NCI-H2196 treated with DMSO at 0.1 percent for 48 hours (cell line): ENCODE results near the gene PATZ1.
"Not testable (repeated sequence)": the region's sequence is repeated elsewhere in the genome, so short reads cannot be mapped to it uniquely, and the experiment has no call there.

Experiments
- DNase-seq: peaks from one replicate; lab custom pipeline; 2025; ENCODE audit not compliant: unreplicated experiment; lab: John Stamatoyannopoulos, UW

The PATZ1 gene

GRCh38 chr22:31346255-31346732 lies at the start of gene PATZ1:
PATZ1 (minus strand) TSS chr22:31346346; CDS start chr22:31345602, 744 bp downstream.
- DNase-seq: peak; percentile 42

- DNase-seq: no peak
Observed at GRCh38 chr22:31394326-31394725, 48.2 kb upstream of the PATZ1 start.

- no peak for DNase-seq
Observed at GRCh38 chr22:31393893-31394292, 47.7 kb upstream of the PATZ1 start.

GRCh38 chr22:31378651-31379050 lies 32.5 kb upstream of the PATZ1 start:
- not testable (repeated sequence) for DNase-seq

- no peak for DNase-seq
Observed at GRCh38 chr22:31378123-31378522, 32.0 kb upstream of the PATZ1 start.

GRCh38 chr22:31377612-31378011 lies 31.5 kb upstream of the PATZ1 start:
- DNase-seq: no peak

GRCh38 chr22:31367426-31367825 lies 21.3 kb upstream of the PATZ1 start:
- no peak for DNase-seq

GRCh38 chr22:31363885-31364465 lies 17.8 kb upstream of the PATZ1 start:
- no peak for DNase-seq

GRCh38 chr22:31361743-31362142 lies 15.6 kb upstream of the PATZ1 start:
- DNase-seq: no peak

GRCh38 chr22:31360029-31360428 lies 13.9 kb upstream of the PATZ1 start:
- DNase-seq: no peak

- DNase-seq: no peak
Observed at GRCh38 chr22:31354515-31354914, 8.4 kb upstream of the PATZ1 start.

GRCh38 chr22:31350410-31350863 lies 4.3 kb upstream of the PATZ1 start:
- DNase-seq: peak; percentile 71

GRCh38 chr22:31349960-31350359 lies 3.8 kb upstream of the PATZ1 start:
- DNase-seq: no peak

- DNase-seq: no peak
Observed at GRCh38 chr22:31348766-31349165, 2.6 kb upstream of the PATZ1 start.

- DNase-seq: not testable (repeated sequence)
Observed at GRCh38 chr22:31348009-31348337, 1.8 kb upstream of the PATZ1 start.

- no peak for DNase-seq
Observed at GRCh38 chr22:31347251-31348008, 1.3 kb upstream of the PATZ1 start.

GRCh38 chr22:31346733-31347250 lies 646 bp upstream of the PATZ1 start:
- DNase-seq: no peak

- DNase-seq: peak; percentile 67
Observed at GRCh38 chr22:31345331-31346254, 553 bp downstream of the PATZ1 start.

- DNase-seq: no peak
Observed at GRCh38 chr22:31344578-31345330, 1.4 kb downstream of the PATZ1 start.

GRCh38 chr22:31344256-31344577 lies 1.9 kb downstream of the PATZ1 start:
- no peak for DNase-seq
